K562 (cell line): ENCODE measurements around the gene PSMD9. TPM values are rescaled to one million over a fixed set of nuclear protein-coding genes. Genes with fewer than 3 reads are reported as not detected.
A peak's percentile ranks its signal among the peaks of the same experiment; 100 is the strongest.

ENCODE experiments used
- ATAC-seq: fragments of 200-7000 bp; cut with Tn5 transposase; 3 replicates; pipeline ENCODE4 v1.9.1; 2020; ENCODE audit warnings: moderate library complexity
- BruUV-seq: library from RNA; stranded (reverse); fragments of 400-500 nt; replicated peaks from 2 replicates; lab custom pipeline; 2021; lab: Mats Ljungman, UMichigan
- CTCF ChIA-PET: fragments of 300-600 bp; formaldehyde crosslinking; extraction: SDS; loops from one replicate; lab custom pipeline; 2021; ENCODE audit warnings: low intra/inter-chr PET ratio; lab: Yijun Ruan, JAX
- POLR2A ChIA-PET: fragments of 300-600, 350-650 bp; sonication (Branson Sonifier 250); formaldehyde crosslinking; extraction: SDS; loops from one replicate; lab custom pipeline; 2021; ENCODE audit warnings: antibody characterized with exemption, inconsistent platforms; lab: Yijun Ruan, JAX
- DNase-seq, 4 experiments: peaks; one replicate each; pipeline versions ENCODE4 v3.0.0 to v3.0.0-alpha.2; 2011 to 2018; ENCODE audit warnings: low spot score in 3 of 4, mixed read lengths in 3 of 4; ENCODE audit errors: extremely low read depth in 1 of 4
- FAIRE-seq: peaks from 2 replicates; lab custom pipeline; 2011; peaks lifted over from hg19 to GRCh38; lab: Jason Lieb, UNC
- H2AFZ ChIP-seq: 2 replicates; pipeline ENCODE4 v1.6.0; 2011; ENCODE audit warnings: low read depth, low read length, control low read depth, inconsistent platforms
- H3K27ac ChIP-seq: fragments of 200-600 bp; 3 replicates; pipeline ENCODE4 v1.8.0; 2011; ENCODE audit warnings: low read depth, mild to moderate bottlenecking, control low read depth, inconsistent platforms, low read length, moderate library complexity, mixed read lengths; ENCODE audit errors: extremely low read depth
- H3K27me3 ChIP-seq, 2 experiments: fragments of 300-600 bp in 1 of 2; 2 replicates in 1 of 2; 3 replicates in 1 of 2; pipeline versions ENCODE4 v1.6.0 to v1.8.0; 2011; ENCODE audit warnings: inconsistent platforms in 2 of 2, low read length in 2 of 2, mild to moderate bottlenecking in 1 of 2, mixed read lengths in 1 of 2, moderate library complexity in 1 of 2; ENCODE audit not compliant: control insufficient read depth in 2 of 2, insufficient read depth in 2 of 2
- H3K36me3 ChIP-seq: fragments of 300-600 bp; 3 replicates; pipeline ENCODE4 v1.8.0; 2011; ENCODE audit warnings: mild to moderate bottlenecking, low read length, inconsistent platforms; ENCODE audit not compliant: control insufficient read depth, insufficient read depth
- H3K4me1 ChIP-seq, 2 experiments: fragments of 200-600 bp in 1 of 2; replicated peaks in 1 of 2; 2 replicates in 1 of 2; 3 replicates in 1 of 2; pipeline versions ENCODE4 v1.5.1 to v1.8.0; 2011; ENCODE audit warnings: inconsistent platforms in 2 of 2, low read length in 2 of 2, mild to moderate bottlenecking in 1 of 2, mixed read lengths in 1 of 2, moderate library complexity in 1 of 2; ENCODE audit not compliant: control insufficient read depth in 2 of 2, insufficient read depth in 2 of 2
- H3K4me2 ChIP-seq: 2 replicates; pipeline ENCODE4 v1.6.1; 2011; ENCODE audit warnings: low read length, control low read depth, inconsistent platforms, mixed read lengths; ENCODE audit not compliant: insufficient read depth
- H3K4me3 ChIP-seq: fragments of 200-600 bp; sonication (generic), shearing (Covaris generic); 2 replicates; pipeline ENCODE4 v1.5.1; 2016; ENCODE audit warnings: control low read depth, inconsistent platforms
- H3K79me2 ChIP-seq: fragments of 200-600 bp; 3 replicates; pipeline ENCODE4 v1.8.0; 2011; ENCODE audit warnings: low read length, inconsistent platforms; ENCODE audit not compliant: control insufficient read depth, insufficient read depth
- H3K9ac ChIP-seq, 2 experiments: 2 replicates each; pipeline versions ENCODE4 v1.6.0 to v1.6.1; 2011; ENCODE audit warnings: low read depth in 2 of 2, low read length in 2 of 2, control low read depth in 1 of 2, inconsistent platforms in 1 of 2, mild to moderate bottlenecking in 1 of 2, mixed read lengths in 1 of 2; ENCODE audit not compliant: insufficient read depth in 1 of 2
- H3K9me1 ChIP-seq: one replicate; pipeline ENCODE4 v1.6.0; 2011; ENCODE audit warnings: inconsistent platforms, mild to moderate bottlenecking, low read length, moderate library complexity; ENCODE audit not compliant: control insufficient read depth, insufficient read depth
- H3K9me3 ChIP-seq: replicated peaks from 2 replicates; pipeline ENCODE4 v1.5.1; 2011; ENCODE audit warnings: low read depth, low read length, inconsistent platforms; ENCODE audit not compliant: control insufficient read depth, insufficient read depth
- H4K20me1 ChIP-seq: replicated peaks from 2 replicates; pipeline ENCODE4 v1.6.1; 2011; ENCODE audit warnings: low read length, inconsistent platforms, mixed read lengths; ENCODE audit not compliant: control insufficient read depth, insufficient read depth
- KDM4B ChIP-seq, 2 experiments: fragments of 450-650 bp in 1 of 2; sonication (generic) in 1 of 2; IDR thresholded peaks; 2 replicates each; pipeline ENCODE4 v1.6.1; 2016 to 2017; ENCODE audit warnings: borderline replicate concordance in 2 of 2, antibody characterized with exemption in 1 of 2, low read depth in 1 of 2, mild to moderate bottlenecking in 1 of 2
- MYNN ChIP-seq, 2 experiments: sonication (generic); formaldehyde crosslinking in 1 of 2; IDR thresholded peaks; 2 replicates each; pipeline versions ENCODE4 v1.5.0 to v1.6.1; 2016 to 2020; ENCODE audit warnings: antibody characterized with exemption in 1 of 2, missing genetic modification reagents in 1 of 2
- NFE2L1 ChIP-seq: fragments of 450-650 bp; IDR thresholded peaks from 2 replicates; pipeline ENCODE4 v1.6.1; 2016; ENCODE audit warnings: missing genetic modification characterization, low read depth, mild to moderate bottlenecking, missing compliant biosample characterization, moderate library complexity, borderline replicate concordance
- REST ChIP-seq, 2 experiments: fragments of 450-650 bp; formaldehyde crosslinking in 1 of 2; IDR thresholded peaks; 2 replicates each; pipeline versions ENCODE4 v1.4.0 to v1.6.1; 2014 to 2020; ENCODE audit warnings: mild to moderate bottlenecking in 2 of 2, borderline replicate concordance in 1 of 2, low read depth in 1 of 2
- ZFPM2 ChIP-seq: fragments of 250-450 bp; sonication (Bioruptor Pico); IDR thresholded peaks from 2 replicates; pipeline ENCODE4 v1.5.1; 2022; ENCODE audit warnings: mild to moderate bottlenecking
- ZNF347 ChIP-seq: fragments of 450-650 bp; formaldehyde crosslinking; IDR thresholded peaks from 2 replicates; pipeline ENCODE4 v1.4.0; 2020; ENCODE audit warnings: low read depth, mild to moderate bottlenecking, moderate library complexity
- WGBS: fragments of 100-300 bp; shearing (Covaris generic); methylation state at CpG from one replicate; pipeline ENCODE4 v1.1.6; 2016; ENCODE audit warnings: low coverage, mixed read lengths; ENCODE audit not compliant: insufficient coverage; ENCODE audit errors: missing lambda C conversion rate; 5-methylcytosine and 5-hydroxymethylcytosine counted together
- in situ Hi-C: fragments of 300-500 bp; cut with MboI; formaldehyde crosslinking; loops from 4 replicates; pipeline ENCODE4 v1.15.0; 2018; ENCODE audit warnings: inconsistent platforms, mixed read lengths
- intact Hi-C: fragments of 100-400 bp; cut with micrococcal nuclease; formaldehyde crosslinking; loops from 2 replicates; pipeline ENCODE4 v1.14.2; 2022
- polyA plus RNA-seq, 8 experiments: library from polyadenylated mRNA; depleted of rRNA in 4 of 8; stranded (reverse) in 5 of 8; unstranded in 3 of 8; fragments of >200 nt; fragmentation: Nextera tagmentation in 2 of 8; fragmentation: Illumina TruSeq in 1 of 8; extraction: Ambion mirVana in 2 of 8; extraction: Trizol in 1 of 8; gene quantifications; 2 replicates each; pipeline versions ENCODE4 v1.2.1 to v1.2.3, GENCODE V29; 2011 to 2014; ENCODE audit warnings: inconsistent platforms in 1 of 8, missing spikeins in 1 of 8
- total RNA-seq, 7 experiments: library from RNA; depleted of rRNA in 6 of 7; stranded (reverse); fragments of >200 nt in 6 of 7; fragmentation: Illumina TruSeq in 2 of 7; extraction: Trizol in 2 of 7; gene quantifications; 2 replicates each; pipeline versions ENCODE4 v1.2.1 to v1.2.3, GENCODE V29; 2011 to 2021; ENCODE audit warnings: low replicate concordance in 1 of 7

The PSMD9 gene
- total and polyA plus RNA-seq, 9 of the 15 experiments (the other 6 are each of a cell fraction or from before 2014, with no cell fraction given): 12.2 to 143 (median 61.3) TPM

- no TSS peak for BruUV-seq
- Histone ChIP-seq H3K4me2 (no peak overlapping the region), H3K4me1 (no peaks in the 10 kb centered on the region), H3K36me3 (peaks cover 70% of the 10 kb centered on the region; the same call in 2 of the 3 replicates), H3K27me3 (no peaks in the 10 kb centered on the region), H3K9ac (no peak overlapping the region), H3K9me1 (no peaks in the 10 kb centered on the region), H4K20me1 (no peaks in the 10 kb centered on the region), H3K4me3 (no peak overlapping the region), H3K27ac (no peak overlapping the region), H3K79me2 (no peaks in the 10 kb centered on the region), H3K9me3 (no peaks in the 10 kb centered on the region), H2AFZ (no peak overlapping the region)
- intact Hi-C loops: no loop called here
- TF ChIP-seq ZFPM2 (CRISPR knock-in tag): no peak
- TF ChIP-seq NFE2L1 (tag): no peak
- TF ChIP-seq KDM4B (IDR thresholded peaks at IDR 0.05; ENCODE audit: borderline replicate concordance in 2 of 2, low read depth in 1 of 2): no peak
- no peak for TF ChIP-seq ZNF347 (CRISPR knock-in tag)
- POLR2A ChIA-PET: interaction anchor here (0.6 to 1.3 kb wide), 9 partner anchors 8 to 150 kb away, joined by 3 to 5 read pairs (median 3); no protein-coding TSS in a partner anchor
- in situ Hi-C loops: no loop called here
- FAIRE-seq (no peak), ATAC-seq (no peak), DNase-seq (no peak)
- WGBS: 92% methylated on average over 5 of the region's 5 CpGs
- CTCF ChIA-PET: no interaction called here
Observed at GRCh38 chr12:121915841-121916321, 27.3 kb downstream of the PSMD9 start.

- H3K4me2 ChIP-seq: no peak overlapping the region
- POLR2A ChIA-PET: interaction anchor here (0.5 to 1.5 kb wide), 10 partner anchors 8 to 149 kb away, joined by 3 to 6 read pairs (median 3); no protein-coding TSS in a partner anchor
- TF ChIP-seq MYNN (IDR thresholded peaks at IDR 0.05) (no peak), MYNN (CRISPR knock-in tag; IDR thresholded peaks at IDR 0.05) (no peak), REST (IDR thresholded peaks at IDR 0.05; ENCODE audit: borderline replicate concordance) (peak; percentile 33; the same call in 1 of the 2 replicates), REST (CRISPR knock-in tag; IDR thresholded peaks at IDR 0.05; ENCODE audit: low read depth) (no peak)
Observed at GRCh38 chr12:121916719-121917118, 28.1 kb downstream of the PSMD9 start.

More at GRCh38 chr12:121916719-121917118, 28.1 kb downstream of the PSMD9 start:
- Histone ChIP-seq H3K27ac (0 out of 3 replicates have a peak overlapping the region, but pooled peaks have one; percentile 5), H3K4me1 (no peaks in the 10 kb centered on the region), H2AFZ (no peak overlapping the region), H4K20me1 (no peaks in the 10 kb centered on the region), H3K79me2 (no peaks in the 10 kb centered on the region), H3K9me1 (no peaks in the 10 kb centered on the region), H3K4me3 (no peak overlapping the region), H3K36me3 (peaks cover 66% of the 10 kb centered on the region; the same call in 2 of the 3 replicates), H3K9ac (no peak overlapping the region), H3K27me3 (no peaks in the 10 kb centered on the region), H3K9me3 (no peaks in the 10 kb centered on the region)
- ATAC-seq: peak; percentile 48; the same call in 2 of the 3 replicates
- CTCF ChIA-PET: no interaction called here
- intact Hi-C loops: no loop called here
- FAIRE-seq: no peak
- BruUV-seq: no TSS peak
- DNase-seq: no peak
- WGBS: 78% methylated on average over 7 of the region's 7 CpGs
- in situ Hi-C loops: no loop called here
